HepG2 (cell line): ENCODE results near the gene FMR1.

Experiments used
- EP300 ChIP-seq, 3 experiments: sonication (generic) in 1 of 3; formaldehyde crosslinking in 1 of 3; IDR thresholded peaks; 2 replicates each; pipeline versions ENCODE4 v1.5.1 to v1.6.1; 2011 to 2020; ENCODE audit warnings: low read depth in 2 of 3, low read length in 2 of 3, borderline replicate concordance in 1 of 3, improper control_type of control experiment in 1 of 3, mild to moderate bottlenecking in 1 of 3, missing genetic modification reagents in 1 of 3, moderate library complexity in 1 of 3
- ETV5 ChIP-seq: IDR thresholded peaks from 2 replicates; pipeline ENCODE4 v1.6.1; 2018; ENCODE audit warnings: missing biosample characterization, missing genetic modification reagents, inconsistent platforms, borderline replicate concordance
- ZNF121 ChIP-seq: sonication (generic); formaldehyde crosslinking; IDR thresholded peaks from 2 replicates; pipeline ENCODE4 v1.5.0; 2020; ENCODE audit warnings: mild to moderate bottlenecking, missing genetic modification reagents
- TF ChIP-seq, protein P1 (sequence below): sonication (generic); formaldehyde crosslinking; conservative IDR thresholded peaks from 2 replicates; pipeline ENCODE4 v1.8.0; 2022; ENCODE audit warnings: low read depth, missing genetic modification reagents
- TF ChIP-seq, protein P2 (sequence below): sonication (generic); formaldehyde crosslinking; IDR thresholded peaks from 2 replicates; pipeline ENCODE4 v1.4.0; 2020; ENCODE audit warnings: missing genetic modification reagents, borderline replicate concordance
- TF ChIP-seq, protein P3 (sequence below): IDR thresholded peaks from 2 replicates; pipeline ENCODE4 v1.6.1; 2012; ENCODE audit warnings: low read length, improper control_type of control experiment

DNA sequence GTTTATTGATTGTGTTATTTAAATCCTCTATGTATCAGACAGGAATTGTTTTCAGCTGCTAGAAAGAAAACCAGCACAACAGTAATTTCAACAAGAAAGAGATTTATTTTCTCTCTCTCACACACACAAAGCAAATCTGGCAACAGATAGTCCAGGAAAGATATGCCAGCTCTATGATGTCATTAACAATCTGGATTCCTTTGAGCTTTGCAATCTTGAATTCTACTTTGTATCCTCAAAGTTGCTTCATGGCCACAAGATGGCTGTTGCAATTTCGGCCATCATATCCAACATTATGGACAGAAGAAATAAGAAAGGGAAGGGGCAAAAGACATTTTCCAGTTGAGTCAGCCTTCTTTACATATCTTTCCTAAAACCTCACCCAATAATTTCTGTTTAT lies 19.8 kb upstream of the FMR1 start:
- TF ChIP-seq ETV5 (CRISPR knock-in tag) = no peak
- TF ChIP-seq, protein P1, sequence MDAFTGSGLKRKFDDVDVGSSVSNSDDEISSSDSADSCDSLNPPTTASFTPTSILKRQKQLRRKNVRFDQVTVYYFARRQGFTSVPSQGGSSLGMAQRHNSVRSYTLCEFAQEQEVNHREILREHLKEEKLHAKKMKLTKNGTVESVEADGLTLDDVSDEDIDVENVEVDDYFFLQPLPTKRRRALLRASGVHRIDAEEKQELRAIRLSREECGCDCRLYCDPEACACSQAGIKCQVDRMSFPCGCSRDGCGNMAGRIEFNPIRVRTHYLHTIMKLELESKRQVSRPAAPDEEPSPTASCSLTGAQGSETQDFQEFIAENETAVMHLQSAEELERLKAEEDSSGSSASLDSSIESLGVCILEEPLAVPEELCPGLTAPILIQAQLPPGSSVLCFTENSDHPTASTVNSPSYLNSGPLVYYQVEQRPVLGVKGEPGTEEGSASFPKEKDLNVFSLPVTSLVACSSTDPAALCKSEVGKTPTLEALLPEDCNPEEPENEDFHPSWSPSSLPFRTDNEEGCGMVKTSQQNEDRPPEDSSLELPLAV (CRISPR knock-in tag) = no peak
- TF ChIP-seq, protein P2, sequence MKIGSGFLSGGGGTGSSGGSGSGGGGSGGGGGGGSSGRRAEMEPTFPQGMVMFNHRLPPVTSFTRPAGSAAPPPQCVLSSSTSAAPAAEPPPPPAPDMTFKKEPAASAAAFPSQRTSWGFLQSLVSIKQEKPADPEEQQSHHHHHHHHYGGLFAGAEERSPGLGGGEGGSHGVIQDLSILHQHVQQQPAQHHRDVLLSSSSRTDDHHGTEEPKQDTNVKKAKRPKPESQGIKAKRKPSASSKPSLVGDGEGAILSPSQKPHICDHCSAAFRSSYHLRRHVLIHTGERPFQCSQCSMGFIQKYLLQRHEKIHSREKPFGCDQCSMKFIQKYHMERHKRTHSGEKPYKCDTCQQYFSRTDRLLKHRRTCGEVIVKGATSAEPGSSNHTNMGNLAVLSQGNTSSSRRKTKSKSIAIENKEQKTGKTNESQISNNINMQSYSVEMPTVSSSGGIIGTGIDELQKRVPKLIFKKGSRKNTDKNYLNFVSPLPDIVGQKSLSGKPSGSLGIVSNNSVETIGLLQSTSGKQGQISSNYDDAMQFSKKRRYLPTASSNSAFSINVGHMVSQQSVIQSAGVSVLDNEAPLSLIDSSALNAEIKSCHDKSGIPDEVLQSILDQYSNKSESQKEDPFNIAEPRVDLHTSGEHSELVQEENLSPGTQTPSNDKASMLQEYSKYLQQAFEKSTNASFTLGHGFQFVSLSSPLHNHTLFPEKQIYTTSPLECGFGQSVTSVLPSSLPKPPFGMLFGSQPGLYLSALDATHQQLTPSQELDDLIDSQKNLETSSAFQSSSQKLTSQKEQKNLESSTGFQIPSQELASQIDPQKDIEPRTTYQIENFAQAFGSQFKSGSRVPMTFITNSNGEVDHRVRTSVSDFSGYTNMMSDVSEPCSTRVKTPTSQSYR (CRISPR knock-in tag) = no peak
- TF ChIP-seq ZNF121 (CRISPR knock-in tag) = no peak
- TF ChIP-seq EP300 (IDR thresholded peaks at IDR 0.05; ENCODE audit: low read depth in 2 of 2, low read length in 2 of 2) = no peak
- TF ChIP-seq EP300 (CRISPR knock-in tag; IDR thresholded peaks at IDR 0.05; ENCODE audit: borderline replicate concordance) = no peak
- TF ChIP-seq, protein P3, sequence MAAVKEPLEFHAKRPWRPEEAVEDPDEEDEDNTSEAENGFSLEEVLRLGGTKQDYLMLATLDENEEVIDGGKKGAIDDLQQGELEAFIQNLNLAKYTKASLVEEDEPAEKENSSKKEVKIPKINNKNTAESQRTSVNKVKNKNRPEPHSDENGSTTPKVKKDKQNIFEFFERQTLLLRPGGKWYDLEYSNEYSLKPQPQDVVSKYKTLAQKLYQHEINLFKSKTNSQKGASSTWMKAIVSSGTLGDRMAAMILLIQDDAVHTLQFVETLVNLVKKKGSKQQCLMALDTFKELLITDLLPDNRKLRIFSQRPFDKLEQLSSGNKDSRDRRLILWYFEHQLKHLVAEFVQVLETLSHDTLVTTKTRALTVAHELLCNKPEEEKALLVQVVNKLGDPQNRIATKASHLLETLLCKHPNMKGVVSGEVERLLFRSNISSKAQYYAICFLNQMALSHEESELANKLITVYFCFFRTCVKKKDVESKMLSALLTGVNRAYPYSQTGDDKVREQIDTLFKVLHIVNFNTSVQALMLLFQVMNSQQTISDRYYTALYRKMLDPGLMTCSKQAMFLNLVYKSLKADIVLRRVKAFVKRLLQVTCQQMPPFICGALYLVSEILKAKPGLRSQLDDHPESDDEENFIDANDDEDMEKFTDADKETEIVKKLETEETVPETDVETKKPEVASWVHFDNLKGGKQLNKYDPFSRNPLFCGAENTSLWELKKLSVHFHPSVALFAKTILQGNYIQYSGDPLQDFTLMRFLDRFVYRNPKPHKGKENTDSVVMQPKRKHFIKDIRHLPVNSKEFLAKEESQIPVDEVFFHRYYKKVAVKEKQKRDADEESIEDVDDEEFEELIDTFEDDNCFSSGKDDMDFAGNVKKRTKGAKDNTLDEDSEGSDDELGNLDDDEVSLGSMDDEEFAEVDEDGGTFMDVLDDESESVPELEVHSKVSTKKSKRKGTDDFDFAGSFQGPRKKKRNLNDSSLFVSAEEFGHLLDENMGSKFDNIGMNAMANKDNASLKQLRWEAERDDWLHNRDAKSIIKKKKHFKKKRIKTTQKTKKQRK = no peak
